K562 (cell line): ENCODE results near the gene MBP. TPM values are rescaled to one million over a fixed set of nuclear protein-coding genes. Genes with fewer than 3 reads are reported as not detected.

Source experiments
- ATAC-seq: fragments of 200-7000 bp; cut with Tn5 transposase; 3 replicates; pipeline ENCODE4 v1.9.1; 2020; ENCODE audit warnings: moderate library complexity
- BruUV-seq: library from RNA; stranded (reverse); fragments of 400-500 nt; replicated peaks from 2 replicates; lab custom pipeline; 2021; lab: Mats Ljungman, UMichigan
- CTCF ChIA-PET: fragments of 300-600 bp; formaldehyde crosslinking; extraction: SDS; loops from one replicate; lab custom pipeline; 2021; ENCODE audit warnings: low intra/inter-chr PET ratio; lab: Yijun Ruan, JAX
- POLR2A ChIA-PET: fragments of 300-600, 350-650 bp; sonication (Branson Sonifier 250); formaldehyde crosslinking; extraction: SDS; loops from one replicate; lab custom pipeline; 2021; ENCODE audit warnings: antibody characterized with exemption, inconsistent platforms; lab: Yijun Ruan, JAX
- DNase-seq, 4 experiments: peaks; one replicate each; pipeline versions ENCODE4 v3.0.0 to v3.0.0-alpha.2; 2011 to 2018; ENCODE audit warnings: low spot score in 3 of 4, mixed read lengths in 3 of 4; ENCODE audit errors: extremely low read depth in 1 of 4
- FAIRE-seq: peaks from 2 replicates; lab custom pipeline; 2011; peaks lifted over from hg19 to GRCh38; lab: Jason Lieb, UNC
- H2AFZ ChIP-seq: 2 replicates; pipeline ENCODE4 v1.6.0; 2011; ENCODE audit warnings: low read depth, low read length, control low read depth, inconsistent platforms
- H3K27ac ChIP-seq: fragments of 200-600 bp; 3 replicates; pipeline ENCODE4 v1.8.0; 2011; ENCODE audit warnings: low read depth, mild to moderate bottlenecking, control low read depth, inconsistent platforms, low read length, moderate library complexity, mixed read lengths; ENCODE audit errors: extremely low read depth
- H3K27me3 ChIP-seq, 2 experiments: fragments of 300-600 bp in 1 of 2; 2 replicates in 1 of 2; 3 replicates in 1 of 2; pipeline versions ENCODE4 v1.6.0 to v1.8.0; 2011; ENCODE audit warnings: inconsistent platforms in 2 of 2, low read length in 2 of 2, mild to moderate bottlenecking in 1 of 2, mixed read lengths in 1 of 2, moderate library complexity in 1 of 2; ENCODE audit not compliant: control insufficient read depth in 2 of 2, insufficient read depth in 2 of 2
- H3K36me3 ChIP-seq: fragments of 300-600 bp; 3 replicates; pipeline ENCODE4 v1.8.0; 2011; ENCODE audit warnings: mild to moderate bottlenecking, low read length, inconsistent platforms; ENCODE audit not compliant: control insufficient read depth, insufficient read depth
- H3K4me1 ChIP-seq, 2 experiments: fragments of 200-600 bp in 1 of 2; replicated peaks in 1 of 2; 2 replicates in 1 of 2; 3 replicates in 1 of 2; pipeline versions ENCODE4 v1.5.1 to v1.8.0; 2011; ENCODE audit warnings: inconsistent platforms in 2 of 2, low read length in 2 of 2, mild to moderate bottlenecking in 1 of 2, mixed read lengths in 1 of 2, moderate library complexity in 1 of 2; ENCODE audit not compliant: control insufficient read depth in 2 of 2, insufficient read depth in 2 of 2
- H3K4me2 ChIP-seq: 2 replicates; pipeline ENCODE4 v1.6.1; 2011; ENCODE audit warnings: low read length, control low read depth, inconsistent platforms, mixed read lengths; ENCODE audit not compliant: insufficient read depth
- H3K4me3 ChIP-seq: fragments of 200-600 bp; sonication (generic), shearing (Covaris generic); 2 replicates; pipeline ENCODE4 v1.5.1; 2016; ENCODE audit warnings: control low read depth, inconsistent platforms
- H3K79me2 ChIP-seq: fragments of 200-600 bp; 3 replicates; pipeline ENCODE4 v1.8.0; 2011; ENCODE audit warnings: low read length, inconsistent platforms; ENCODE audit not compliant: control insufficient read depth, insufficient read depth
- H3K9ac ChIP-seq, 2 experiments: 2 replicates each; pipeline versions ENCODE4 v1.6.0 to v1.6.1; 2011; ENCODE audit warnings: low read depth in 2 of 2, low read length in 2 of 2, control low read depth in 1 of 2, inconsistent platforms in 1 of 2, mild to moderate bottlenecking in 1 of 2, mixed read lengths in 1 of 2; ENCODE audit not compliant: insufficient read depth in 1 of 2
- H3K9me1 ChIP-seq: one replicate; pipeline ENCODE4 v1.6.0; 2011; ENCODE audit warnings: inconsistent platforms, mild to moderate bottlenecking, low read length, moderate library complexity; ENCODE audit not compliant: control insufficient read depth, insufficient read depth
- H3K9me3 ChIP-seq: replicated peaks from 2 replicates; pipeline ENCODE4 v1.5.1; 2011; ENCODE audit warnings: low read depth, low read length, inconsistent platforms; ENCODE audit not compliant: control insufficient read depth, insufficient read depth
- H4K20me1 ChIP-seq: replicated peaks from 2 replicates; pipeline ENCODE4 v1.6.1; 2011; ENCODE audit warnings: low read length, inconsistent platforms, mixed read lengths; ENCODE audit not compliant: control insufficient read depth, insufficient read depth
- BACH1 ChIP-seq: fragments of 200-800 bp; sonication (Bioruptor generic); IDR thresholded peaks from 2 replicates; pipeline ENCODE4 v1.6.1; 2016; ENCODE audit warnings: missing genetic modification characterization, missing compliant biosample characterization
- DMBX1 ChIP-seq: fragments of 250-450 bp; sonication (Bioruptor Pico); IDR thresholded peaks from 2 replicates; pipeline ENCODE4 v1.8.0; 2022; ENCODE audit warnings: inconsistent platforms, mild to moderate bottlenecking, moderate library complexity, borderline replicate concordance
- MAFG ChIP-seq: fragments of 450-650 bp; conservative IDR thresholded peaks from 2 replicates; pipeline ENCODE4 v1.6.1; 2016; ENCODE audit warnings: missing genetic modification characterization, missing compliant biosample characterization
- SAFB2 ChIP-seq: fragments of 200-400 bp; formaldehyde crosslinking; IDR thresholded peaks from 2 replicates; pipeline ENCODE4 v1.6.1; 2018; ENCODE audit warnings: borderline replicate concordance, low read length, low read depth, moderate library complexity; ENCODE audit not compliant: severe bottlenecking
- ZNF316 ChIP-seq: fragments of 450-650 bp; IDR thresholded peaks from 2 replicates; pipeline ENCODE4 v1.6.1; 2016
- WGBS: fragments of 100-300 bp; shearing (Covaris generic); methylation state at CpG from one replicate; pipeline ENCODE4 v1.1.6; 2016; ENCODE audit warnings: low coverage, mixed read lengths; ENCODE audit not compliant: insufficient coverage; ENCODE audit errors: missing lambda C conversion rate; 5-methylcytosine and 5-hydroxymethylcytosine counted together
- in situ Hi-C: fragments of 300-500 bp; cut with MboI; formaldehyde crosslinking; loops from 4 replicates; pipeline ENCODE4 v1.15.0; 2018; ENCODE audit warnings: inconsistent platforms, mixed read lengths
- intact Hi-C: fragments of 100-400 bp; cut with micrococcal nuclease; formaldehyde crosslinking; loops from 2 replicates; pipeline ENCODE4 v1.14.2; 2022
- polyA plus RNA-seq, 8 experiments: library from polyadenylated mRNA; depleted of rRNA in 4 of 8; stranded (reverse) in 5 of 8; unstranded in 3 of 8; fragments of >200 nt; fragmentation: Nextera tagmentation in 2 of 8; fragmentation: Illumina TruSeq in 1 of 8; extraction: Ambion mirVana in 2 of 8; extraction: Trizol in 1 of 8; gene quantifications; 2 replicates each; pipeline versions ENCODE4 v1.2.1 to v1.2.3, GENCODE V29; 2011 to 2014; ENCODE audit warnings: inconsistent platforms in 1 of 8, missing spikeins in 1 of 8
- total RNA-seq, 7 experiments: library from RNA; depleted of rRNA in 6 of 7; stranded (reverse); fragments of >200 nt in 6 of 7; fragmentation: Illumina TruSeq in 2 of 7; extraction: Trizol in 2 of 7; gene quantifications; 2 replicates each; pipeline versions ENCODE4 v1.2.1 to v1.2.3, GENCODE V29; 2011 to 2021; ENCODE audit warnings: low replicate concordance in 1 of 7

MBP gene
- total and polyA plus RNA-seq, 9 of the 15 experiments (the other 6 are each of a cell fraction or from before 2014, with no cell fraction given) = 0.09 TPM; not detected in 8

- H2AFZ ChIP-seq = no peak overlapping the region
- TF ChIP-seq SAFB2 (no peak), BACH1 (tag) (peak; percentile 61; the same call in 1 of the 2 replicates), DMBX1 (0 out of 2 replicates have a peak, but pooled peaks have one; percentile 14), ZNF316 (0 out of 2 replicates have a peak, but pooled peaks have one; percentile 15), MAFG (tag) (peak; percentile 74)
- TF ChIP-seq, all 486 proteins: peak for 4
- Histone ChIP-seq H3K9ac (no peak overlapping the region), H3K4me2 (no peak overlapping the region), H3K9me1 (no peaks in the 10 kb centered on the region), H3K4me3 (no peak overlapping the region), H4K20me1 (no peaks in the 10 kb centered on the region), H3K9me3 (no peaks in the 10 kb centered on the region), H3K27me3 (peaks cover 0 to 12% of the 10 kb centered on the region in 2 experiments; a peak in 2 of 5 replicates), H3K79me2 (no peaks in the 10 kb centered on the region), H3K27ac (no peak overlapping the region), H3K36me3 (no peaks in the 10 kb centered on the region), H3K4me1 (no peaks in the 10 kb centered on the region)
- 2% methylated on average over 11 of the region's 11 CpGs for WGBS
- POLR2A ChIA-PET = no interaction called here
- CTCF ChIA-PET = no interaction called here
- in situ Hi-C loops = no loop called here
- ATAC-seq (no peak), FAIRE-seq (no peak), DNase-seq (no peak)
- BruUV-seq = no TSS peak
- intact Hi-C loops = no loop called here
Measured at GRCh38 chr18:77127769-77128671, 4.6 kb downstream of the MBP start.
